HG03196 (cell line): ENCODE measurements around the gene C11orf54.
"Not testable (repeated sequence)": the region's sequence is repeated elsewhere in the genome, so short reads cannot be mapped to it uniquely, and the experiment has no call there.

Experiments
- ATAC-seq: cut with Tn5 transposase; IDR thresholded peaks from one replicate; pipeline ENCODE4 v1.9.1; 2021; ENCODE audit not compliant: unreplicated experiment

The C11orf54 gene

DNA sequence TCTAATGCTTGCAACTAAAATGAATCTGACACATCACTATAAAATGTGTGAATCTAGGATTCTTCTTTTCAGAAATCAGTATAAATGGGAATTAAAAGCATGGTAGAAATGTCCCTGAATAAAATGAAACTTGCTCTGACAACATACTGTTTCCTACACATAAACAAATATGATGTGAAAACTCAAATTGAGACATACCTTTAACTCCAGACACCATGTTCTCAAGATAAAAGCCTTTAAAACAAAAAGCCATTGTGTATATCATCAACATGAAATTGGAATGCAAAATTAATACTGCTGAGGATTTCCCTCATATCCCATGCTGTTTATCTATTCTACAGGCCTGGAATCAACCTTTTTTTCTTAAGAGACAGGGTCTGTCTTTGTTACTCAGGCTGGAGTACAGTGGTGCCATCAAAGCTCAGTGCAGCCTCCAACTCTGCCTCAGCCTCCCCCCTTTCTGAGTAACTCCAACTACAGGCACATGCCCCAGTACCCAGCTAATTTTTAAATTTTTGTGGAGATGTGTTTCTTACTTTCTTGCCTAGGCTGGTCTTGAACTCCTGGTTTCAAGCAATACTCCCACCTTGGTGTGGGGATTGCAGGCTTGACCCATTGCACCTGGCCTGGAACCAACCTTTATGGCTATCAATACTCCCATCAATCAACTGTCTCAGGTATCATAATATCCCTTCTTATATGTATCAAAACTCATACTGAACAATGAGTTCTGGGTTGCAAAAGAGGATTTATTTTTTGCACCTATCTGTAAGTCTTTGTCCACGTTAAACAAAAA, 6.8 kb upstream of the C11orf54 start:
- no peak for ATAC-seq

DNA sequence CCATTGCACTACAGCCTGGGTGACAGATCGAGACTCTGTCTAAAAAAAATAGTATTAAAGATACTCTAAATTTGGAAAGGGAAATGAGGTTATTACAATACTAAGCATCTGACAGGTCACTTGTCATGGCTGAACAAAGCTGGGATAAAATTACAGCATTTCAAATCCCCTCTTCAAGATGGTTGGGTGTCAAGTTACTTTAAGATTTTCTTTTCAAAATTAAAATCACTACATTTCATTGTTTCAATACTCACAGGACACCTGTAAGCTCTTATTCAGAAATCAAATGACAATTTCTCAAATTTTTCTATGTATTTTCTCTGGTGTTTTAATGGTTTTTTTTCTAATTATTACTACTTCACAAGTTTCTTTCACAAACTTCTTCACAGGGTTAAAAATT, 5.8 kb upstream of the C11orf54 start:
- no peak for ATAC-seq

DNA sequence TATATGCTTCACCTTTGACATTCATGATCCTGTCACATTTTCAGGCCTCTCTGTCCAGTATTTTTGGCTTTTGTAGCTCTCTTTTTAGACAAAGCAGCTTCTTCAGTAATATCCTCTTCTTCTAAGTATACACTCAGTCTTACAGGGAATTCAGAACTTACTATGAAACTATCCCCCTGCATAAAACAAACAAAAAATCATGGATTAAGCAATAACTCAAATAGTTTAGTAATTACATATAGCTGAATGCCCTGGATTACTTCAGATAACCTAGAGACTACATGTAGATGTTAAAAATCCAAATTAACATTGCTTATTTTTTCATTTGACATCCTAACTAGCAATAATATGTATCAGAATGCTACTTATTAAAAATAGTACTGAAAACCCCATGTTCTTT, 5.3 kb upstream of the C11orf54 start:
- no peak for ATAC-seq

DNA sequence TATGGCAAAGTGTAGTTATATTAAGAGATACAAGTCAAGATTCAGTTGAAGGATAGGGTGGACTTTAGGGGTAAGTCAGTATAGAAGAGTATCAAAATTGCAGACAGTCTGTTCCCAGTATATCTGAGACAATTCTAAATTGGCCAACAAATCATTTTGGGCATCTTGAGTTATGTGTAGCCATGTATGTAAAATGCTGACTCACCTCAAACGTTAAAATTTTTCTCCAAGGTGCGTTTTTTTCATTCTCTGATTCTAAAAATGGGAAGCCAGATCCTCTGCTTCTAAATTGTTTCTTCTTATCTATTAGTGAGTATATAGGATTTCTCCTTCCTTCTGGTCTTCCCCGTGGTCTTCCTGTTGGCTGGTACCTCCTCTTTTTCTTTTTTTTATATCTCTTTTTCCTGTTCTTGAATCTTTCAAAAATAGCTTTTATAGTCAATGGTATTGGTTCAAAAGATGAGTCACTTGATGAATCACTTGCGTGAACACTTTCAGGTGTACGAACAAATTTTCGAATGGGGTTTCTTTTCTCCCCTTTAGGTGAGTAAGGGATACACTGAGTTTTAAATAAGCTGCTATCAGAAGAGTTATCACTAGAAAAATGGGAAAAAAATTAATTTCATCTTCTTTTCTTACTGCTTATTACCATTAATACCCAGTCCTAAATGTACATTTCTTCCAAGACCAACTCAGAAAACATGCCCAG, 3.4 kb upstream of the C11orf54 start:
- ATAC-seq, result no peak

DNA sequence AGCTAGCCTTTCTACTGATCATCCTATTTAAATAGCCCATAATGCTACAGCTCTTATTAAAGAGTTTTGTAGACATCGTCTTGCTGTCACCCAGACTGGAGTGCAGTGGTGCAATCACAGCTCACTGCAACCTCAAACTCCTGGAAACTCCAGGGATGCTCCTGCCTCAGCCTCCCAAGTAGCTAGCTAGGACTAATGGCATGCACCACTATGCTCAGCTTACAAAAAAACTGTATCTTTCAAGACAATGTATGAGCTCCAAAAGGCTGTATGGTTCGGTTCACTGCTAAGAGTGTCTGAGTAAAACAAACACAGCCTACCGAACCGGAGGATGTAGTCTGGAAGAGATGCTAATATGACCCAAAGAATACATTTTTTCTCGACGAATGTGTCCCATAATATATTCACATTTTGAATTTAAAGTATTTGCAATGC, 2.8 kb upstream of the C11orf54 start:
- no peak for ATAC-seq

DNA sequence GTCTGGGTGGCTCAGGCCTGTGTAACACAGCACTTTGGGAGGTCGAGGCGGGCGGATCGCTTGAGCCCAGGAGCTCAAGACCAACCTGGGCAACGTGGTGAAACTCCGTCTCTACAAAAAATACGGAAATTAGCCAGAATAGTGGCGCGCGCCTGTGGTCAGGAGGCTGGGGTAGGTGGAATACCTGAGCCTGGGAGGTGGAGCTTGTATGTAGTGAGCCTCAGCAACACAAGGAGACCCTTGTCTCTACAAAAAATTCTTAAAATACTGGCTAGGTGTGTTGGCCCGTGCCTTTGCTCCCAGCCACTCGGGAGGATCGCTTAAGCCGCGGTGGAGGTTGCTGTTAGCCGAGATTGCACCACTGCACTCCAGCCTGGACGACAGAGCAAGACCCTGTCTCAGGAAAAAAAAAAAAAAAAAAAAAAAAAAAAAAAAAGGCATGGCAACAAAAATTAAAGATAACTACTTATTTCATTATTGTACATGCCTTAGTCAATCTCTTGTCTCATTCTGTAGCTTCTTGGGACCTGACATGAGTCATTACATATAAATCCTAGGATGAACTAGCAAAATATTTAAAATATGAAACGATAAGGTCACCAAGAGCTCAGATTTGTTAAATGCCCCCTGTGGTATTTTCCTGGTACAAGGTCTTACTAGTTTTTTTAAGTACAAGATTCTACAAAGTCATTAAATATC, 1.3 kb upstream of the C11orf54 start:
- no peak for ATAC-seq

DNA sequence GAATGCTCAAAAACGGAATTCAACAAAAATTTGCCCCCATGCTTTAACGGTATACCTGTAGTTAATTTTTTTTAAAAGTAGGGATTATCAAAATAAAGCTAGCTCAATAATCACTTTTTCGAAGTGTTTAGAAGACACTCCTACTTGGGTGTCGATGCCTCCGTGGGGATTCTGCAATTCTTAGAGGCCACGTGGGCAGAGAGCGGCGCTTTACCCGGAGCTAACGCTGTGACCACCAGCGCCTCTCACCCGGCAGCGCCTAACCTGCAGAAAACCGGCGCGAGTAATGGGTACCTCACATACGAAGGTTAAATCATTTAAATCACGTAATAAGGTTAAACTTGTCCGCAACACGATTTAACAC, 760 bp upstream of the C11orf54 start:
- peak; percentile 28 for ATAC-seq

DNA sequence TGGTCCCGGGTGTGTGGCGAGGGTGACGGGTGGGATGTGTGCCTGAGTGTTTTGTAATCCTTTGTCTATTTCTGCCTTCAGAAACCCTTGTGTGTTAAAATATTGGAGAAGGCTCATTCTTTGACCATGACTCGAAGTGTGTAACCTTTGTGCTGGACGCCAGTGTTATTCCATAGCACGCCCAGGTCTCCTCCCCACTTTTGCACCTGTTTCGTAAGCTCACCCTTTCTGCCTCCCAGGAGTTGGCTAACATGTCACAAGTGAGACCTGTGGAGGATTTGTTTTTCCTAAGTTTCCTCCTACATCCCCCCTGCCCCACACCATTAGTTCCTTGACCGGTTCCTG, 382 bp downstream of the C11orf54 start:
- peak; percentile 13 for ATAC-seq

DNA sequence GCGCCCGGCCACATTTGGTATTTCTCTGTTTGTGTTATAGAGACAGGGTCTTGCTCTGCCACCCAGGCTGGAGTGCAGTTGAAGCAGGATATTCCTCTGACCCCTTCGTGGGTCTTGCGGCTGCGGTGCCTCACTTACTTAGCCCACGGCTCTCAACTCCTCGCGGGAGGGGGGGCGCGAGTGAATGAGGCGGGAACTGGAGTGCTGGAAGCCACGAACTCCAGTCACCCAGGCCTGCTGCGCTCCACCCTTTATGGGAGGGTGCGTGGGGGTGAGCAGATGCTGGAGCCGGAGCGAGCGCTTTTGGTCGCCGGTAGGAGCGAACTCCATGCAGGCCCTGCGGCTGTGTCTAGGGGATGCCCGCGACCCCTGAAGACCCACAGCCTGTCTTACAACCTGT, 1.8 kb downstream of the C11orf54 start:
- no peak for ATAC-seq

DNA sequence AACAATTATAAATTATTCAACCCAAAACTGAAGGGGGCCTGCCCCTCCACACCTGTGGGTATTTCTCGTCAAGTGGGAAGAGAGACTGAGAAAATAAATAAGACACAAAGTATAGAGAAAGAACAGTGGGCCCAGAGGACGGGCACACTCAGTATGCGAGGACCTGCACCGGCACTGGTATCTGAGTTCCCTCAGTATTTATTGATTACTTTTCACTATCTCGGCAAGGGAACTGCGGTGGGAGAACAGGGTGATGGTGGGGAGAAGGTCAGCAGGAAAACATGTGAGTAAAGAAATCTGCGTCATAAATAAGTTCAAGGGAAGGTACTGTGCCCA, 3.2 kb downstream of the C11orf54 start:
- no peak for ATAC-seq

DNA sequence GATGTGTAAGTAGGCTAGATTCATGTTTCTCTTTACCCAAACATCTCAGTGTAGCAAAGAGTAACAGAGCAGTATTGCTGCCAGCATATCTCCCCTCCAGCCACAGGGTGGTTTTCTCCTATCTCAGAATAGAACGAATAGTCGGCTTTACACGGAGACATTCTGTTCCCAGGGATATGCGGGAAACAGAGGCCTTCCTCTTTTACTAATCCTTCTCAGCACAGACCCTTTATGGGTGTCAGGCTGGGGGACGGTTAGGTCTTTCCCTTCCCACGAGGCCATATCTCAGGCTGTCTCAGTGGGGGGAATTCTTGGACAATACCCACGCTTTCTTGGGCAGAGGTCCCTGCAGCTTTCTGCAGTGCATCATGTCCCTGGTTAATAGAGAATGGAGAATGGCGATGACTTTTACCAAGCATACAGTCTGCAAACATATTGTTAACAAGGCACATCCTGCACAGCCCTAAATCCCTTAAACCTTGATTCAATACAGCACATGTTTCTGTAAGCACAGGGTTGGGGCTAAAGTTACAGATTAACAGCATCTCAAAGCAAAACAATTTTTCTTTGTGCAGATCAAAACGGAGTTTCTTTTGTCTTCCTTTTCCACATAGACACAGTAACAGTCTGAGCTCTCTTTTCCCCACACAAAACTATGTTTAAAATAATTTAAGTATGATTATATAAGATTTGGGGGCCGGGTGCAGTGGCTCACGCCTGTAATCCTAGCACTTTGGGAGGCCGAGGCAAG, 3.7 kb downstream of the C11orf54 start:
- not testable (repeated sequence) for ATAC-seq

DNA sequence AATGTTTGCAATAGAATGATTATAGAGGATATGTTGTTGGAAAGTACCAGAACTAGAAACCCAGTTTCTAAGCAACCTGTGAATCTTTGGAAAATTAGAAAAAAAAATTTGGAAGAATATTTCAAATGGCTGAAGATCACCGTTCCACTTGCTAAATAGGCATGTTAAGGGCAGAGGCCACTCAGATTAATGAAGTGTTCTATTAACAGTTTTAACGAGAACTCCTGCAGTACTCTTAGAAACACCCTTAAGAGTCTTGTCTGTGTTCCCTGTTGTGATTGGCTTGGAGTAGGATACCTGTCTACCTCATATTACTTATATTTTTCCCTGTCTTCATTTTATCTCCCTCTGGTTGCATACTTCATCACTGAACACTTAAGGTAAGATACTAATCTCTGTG, 4.6 kb downstream of the C11orf54 start:
- no peak for ATAC-seq

DNA sequence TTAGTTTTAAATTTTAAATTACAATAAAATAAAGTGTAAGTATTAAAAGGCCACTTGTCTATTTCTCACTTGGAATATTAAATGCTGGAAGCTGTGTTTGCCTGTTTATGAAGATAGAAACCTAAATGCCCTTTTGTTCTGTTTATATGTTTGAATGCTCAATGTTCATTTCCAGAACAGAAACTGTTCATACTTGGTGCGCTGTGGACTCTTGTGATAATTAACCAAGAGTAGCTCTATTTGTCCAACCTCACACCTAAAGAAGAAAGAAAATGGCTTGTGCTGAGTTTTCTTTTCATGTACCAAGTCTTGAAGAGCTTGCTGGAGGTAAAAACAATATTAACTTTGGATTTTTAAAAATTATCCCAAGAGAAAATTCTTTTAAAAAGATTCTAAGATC, 5.7 kb downstream of the C11orf54 start:
- ATAC-seq, result peak; percentile 77

DNA sequence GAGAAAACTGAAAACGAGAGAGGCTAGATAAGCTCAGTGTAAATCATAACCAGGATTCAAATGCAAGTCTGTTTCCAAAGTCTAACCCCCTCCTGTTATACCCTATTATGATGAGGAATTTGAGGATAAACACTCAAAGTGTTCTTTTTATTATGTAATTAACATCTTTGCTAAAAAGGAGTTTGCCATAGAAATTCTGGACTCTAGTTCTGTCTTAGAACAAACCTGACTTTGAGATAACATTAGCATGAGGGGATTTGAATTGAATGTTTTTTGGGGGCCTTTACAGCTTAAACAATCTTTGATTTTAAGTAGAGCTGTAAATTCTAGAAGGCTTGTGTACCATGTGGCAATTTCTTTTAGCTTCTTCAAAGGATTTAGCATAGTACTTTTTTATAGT, 9.5 kb downstream of the C11orf54 start:
- ATAC-seq, result no peak

DNA sequence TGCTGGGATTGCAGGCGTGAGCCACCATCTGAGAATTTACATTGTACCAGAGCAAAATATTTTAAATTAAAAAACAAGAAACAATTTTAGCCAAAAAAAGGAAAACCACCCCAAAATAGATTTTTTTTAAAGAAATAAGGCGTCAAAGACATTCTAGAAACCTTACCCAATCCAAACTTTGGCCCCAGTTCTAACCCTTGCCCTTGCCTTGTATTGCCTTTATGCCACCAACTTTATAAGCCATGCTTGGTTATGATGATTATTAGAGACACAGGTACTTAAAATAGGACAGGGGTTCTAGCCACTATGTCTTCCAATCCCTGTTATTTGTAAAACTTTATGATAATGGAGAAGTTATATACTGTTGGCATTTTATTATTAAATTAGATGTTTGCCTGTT, 11.8 kb downstream of the C11orf54 start:
- no peak for ATAC-seq

DNA sequence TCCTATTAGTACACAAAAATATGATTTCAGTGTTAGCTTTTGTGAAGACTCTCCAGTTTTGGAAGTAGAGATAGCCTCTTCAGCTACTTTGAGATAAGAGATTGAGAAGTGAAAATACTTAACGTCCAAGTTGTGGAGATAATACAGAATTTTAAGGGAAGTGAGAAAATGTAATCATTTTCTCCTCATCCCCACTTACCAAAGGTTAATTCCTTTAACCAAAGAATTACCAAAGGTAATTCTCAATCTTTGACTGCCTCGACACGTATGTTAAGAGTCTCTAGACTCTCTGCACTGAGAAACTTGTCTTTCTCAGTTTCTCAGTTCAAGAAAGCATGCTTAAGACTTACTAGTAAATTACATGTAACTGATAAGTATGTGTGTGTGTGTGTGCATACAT, 15.3 kb downstream of the C11orf54 start:
- ATAC-seq, result no peak

DNA sequence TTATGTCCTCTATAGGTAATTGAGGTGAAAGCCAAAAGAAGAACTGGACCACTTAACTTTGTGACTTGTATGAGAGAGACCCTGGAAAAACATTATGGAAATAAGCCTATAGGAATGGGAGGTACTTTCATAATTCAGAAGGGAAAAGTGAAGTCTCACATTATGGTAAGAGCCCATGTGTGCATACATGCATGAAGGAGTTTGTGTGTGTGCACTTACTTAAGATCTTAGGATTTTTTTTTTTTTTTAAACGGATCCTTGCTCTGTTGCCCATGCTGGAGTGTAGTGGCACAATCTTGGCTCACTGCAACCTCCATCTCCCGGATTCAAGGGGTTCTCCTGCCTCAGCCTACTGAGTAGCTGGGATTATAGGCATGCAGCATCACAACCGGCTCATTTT, 15.8 kb downstream of the C11orf54 start:
- ATAC-seq, result no peak

DNA sequence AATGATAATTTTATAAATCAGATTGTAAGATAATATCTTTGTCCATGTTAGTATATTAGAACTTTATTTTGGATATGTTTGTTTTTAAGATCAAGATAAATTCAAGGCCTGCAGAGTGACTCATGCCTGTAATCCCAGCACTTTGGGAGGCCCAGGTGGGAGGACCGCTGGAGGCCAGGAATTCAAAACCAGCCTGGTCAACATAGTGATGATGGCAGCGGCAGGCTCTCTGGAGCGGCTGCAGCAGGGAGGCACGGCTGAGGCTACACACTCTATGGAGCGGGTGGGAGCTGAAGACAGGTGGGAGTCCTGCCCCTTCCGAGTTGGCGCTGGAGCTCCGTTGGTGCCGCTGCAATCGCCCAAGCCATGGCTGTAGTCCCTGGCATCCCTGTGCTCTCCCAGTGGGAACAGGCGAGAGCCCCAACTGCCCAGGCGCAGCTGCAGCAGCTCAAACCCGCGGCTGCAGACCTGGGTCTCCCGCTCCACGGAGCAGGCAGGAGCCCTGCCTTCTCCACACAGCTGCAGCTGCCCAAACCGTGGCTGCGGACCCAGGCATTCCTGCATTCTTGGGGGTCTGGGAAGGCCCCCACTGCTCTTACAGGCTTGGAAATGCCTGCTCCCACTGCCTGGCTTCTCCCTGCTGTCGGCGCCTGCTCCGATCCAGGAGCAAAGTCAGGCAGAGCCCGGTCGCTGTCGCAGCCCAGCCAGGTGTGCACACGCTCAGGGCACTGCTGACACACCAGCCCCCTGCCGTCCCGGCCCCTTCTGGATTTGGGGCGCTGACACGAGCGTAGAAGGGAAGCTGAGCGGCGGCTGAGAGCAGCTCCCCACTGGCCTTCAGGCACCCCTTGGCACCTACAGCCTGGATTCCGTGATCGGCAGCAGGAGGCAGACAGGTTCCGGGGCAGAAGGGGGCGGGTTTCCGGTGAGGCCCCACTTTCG, 16.7 kb downstream of the C11orf54 start:
- ATAC-seq, result no peak

DNA sequence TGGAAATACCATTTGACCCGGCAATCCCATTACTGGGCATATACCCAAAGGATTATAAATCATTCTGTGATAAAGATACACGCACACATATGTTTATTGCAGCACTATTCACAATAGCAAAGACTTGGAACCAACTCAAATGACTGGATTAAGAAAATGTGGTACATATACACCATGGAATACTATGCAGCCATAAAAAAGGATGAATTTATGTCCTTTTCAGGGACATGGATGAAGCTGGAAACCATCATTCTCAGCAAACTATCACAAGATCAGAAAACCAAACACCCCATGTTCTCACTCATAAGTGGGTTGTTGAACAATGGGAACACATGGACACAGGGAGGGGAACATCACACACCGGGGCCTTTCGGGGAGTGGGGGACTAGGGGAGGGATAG, 17.7 kb downstream of the C11orf54 start:
- not testable (repeated sequence) for ATAC-seq

DNA sequence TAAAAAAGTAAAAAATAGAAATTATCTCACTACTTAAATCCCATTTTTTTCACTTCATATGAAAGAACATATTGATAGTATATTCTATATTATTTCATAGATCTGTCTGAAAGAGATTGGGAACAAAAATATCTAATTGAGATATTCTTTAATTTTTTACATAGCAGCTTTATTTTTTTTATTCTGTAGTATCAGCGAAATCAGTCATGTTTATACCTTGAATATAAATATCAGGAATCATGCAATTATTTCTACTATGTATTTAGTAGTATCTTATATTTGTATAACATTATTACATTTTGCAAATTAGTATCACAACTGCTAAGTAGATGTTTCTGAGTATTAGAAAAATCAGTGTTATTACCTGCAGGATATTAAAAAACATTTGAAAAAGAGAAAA, 20.4 kb downstream of the C11orf54 start:
- ATAC-seq, result no peak
